Hypothalamus (tissue), 51 donors: Measurements from ENCODE around the gene UHMK1.
"Not testable (repeated sequence)": the region's sequence is repeated elsewhere in the genome, so short reads cannot be mapped to it uniquely, and the experiment has no call there.

Experiments used
- DNase-seq, 51 donors: peaks; one replicate each; lab custom pipeline; 2025; lab: John Stamatoyannopoulos, UW

UHMK1 gene

DNA sequence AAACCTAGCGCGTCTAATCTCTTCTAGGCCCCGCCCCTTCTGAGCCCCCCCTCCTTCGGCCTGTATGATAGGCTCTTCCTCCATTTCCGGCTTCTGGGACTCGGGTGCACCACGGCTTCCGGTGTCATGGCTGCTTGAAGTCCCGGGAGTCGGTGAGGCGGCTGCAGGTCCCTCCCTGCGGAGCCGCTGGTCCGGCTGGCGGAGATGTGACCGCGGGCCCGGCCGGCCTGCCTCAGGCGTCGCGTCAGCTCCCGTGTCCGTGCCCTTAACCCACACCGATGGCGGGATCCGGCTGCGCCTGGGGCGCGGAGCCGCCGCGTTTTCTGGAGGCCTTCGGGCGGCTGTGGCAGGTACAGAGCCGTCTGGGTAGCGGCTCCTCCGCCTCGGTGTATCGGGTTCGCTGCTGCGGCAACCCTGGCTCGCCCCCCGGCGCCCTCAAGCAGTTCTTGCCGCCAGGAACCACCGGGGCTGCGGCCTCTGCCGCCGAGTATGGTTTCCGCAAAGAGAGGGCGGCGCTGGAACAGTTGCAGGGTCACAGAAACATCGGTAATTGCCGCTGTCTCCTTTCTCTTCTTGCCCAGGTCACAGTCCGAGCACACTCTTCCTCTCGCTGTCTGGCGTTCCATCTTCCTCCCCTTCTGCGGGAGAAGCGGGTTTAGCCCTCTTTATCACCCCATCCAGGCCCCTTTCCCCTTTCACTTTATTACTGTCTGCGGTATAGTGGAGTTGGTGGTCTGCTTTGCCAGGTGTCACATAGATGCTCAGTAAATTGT lies at the start of gene UHMK1:
UHMK1 (plus strand) TSS at position 96 of the 773 bp plus-strand sequence; CDS start at position 279, 183 bp downstream.
- peak; percentile 24 to 95 (median 81) for DNase-seq

DNA sequence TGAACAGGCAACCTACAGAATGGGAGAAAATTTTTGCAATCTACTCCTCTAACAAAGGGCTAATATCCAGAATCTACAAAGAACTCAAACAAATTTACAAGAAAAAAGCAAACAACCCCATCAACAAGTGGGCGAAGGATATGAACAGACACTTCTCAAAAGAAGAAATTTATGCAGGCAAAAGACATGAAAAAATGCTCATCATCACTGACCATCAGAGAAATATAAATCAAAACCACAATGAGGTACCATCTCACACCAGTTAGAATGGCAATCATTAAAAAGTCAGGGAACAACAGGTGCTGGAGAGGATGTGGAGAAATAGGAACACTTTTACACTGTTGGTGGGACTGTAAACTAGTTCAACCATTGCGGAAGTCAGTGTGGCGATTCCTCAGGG lies 43.3 kb upstream of the UHMK1 start:
- not testable (repeated sequence) for DNase-seq

DNA sequence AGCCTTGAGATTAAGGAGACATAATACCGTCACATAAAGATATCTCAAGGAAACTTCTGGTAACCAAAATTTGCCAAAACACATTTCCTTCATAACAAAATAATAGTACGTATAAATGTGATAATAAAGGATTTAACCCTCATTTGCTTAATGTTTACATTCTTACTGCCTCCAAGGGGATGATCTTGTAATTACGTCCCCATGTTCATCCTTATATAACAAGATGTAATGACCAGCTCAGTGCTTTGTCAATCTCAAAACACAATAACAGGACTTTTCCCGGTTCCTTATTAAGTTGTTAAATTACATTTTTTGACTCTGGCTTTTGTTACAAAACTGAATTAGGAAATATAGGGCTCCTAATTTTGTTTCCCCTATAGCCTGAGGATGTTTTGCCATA lies 41.3 kb upstream of the UHMK1 start:
- DNase-seq, result no peak

GRCh38 chr1:162458236-162458635 lies 39.4 kb upstream of the UHMK1 start:
- DNase-seq, result no peak

- DNase-seq, result not testable (repeated sequence)
Observed at GRCh38 chr1:162462425-162462824, 35.2 kb upstream of the UHMK1 start.

DNA sequence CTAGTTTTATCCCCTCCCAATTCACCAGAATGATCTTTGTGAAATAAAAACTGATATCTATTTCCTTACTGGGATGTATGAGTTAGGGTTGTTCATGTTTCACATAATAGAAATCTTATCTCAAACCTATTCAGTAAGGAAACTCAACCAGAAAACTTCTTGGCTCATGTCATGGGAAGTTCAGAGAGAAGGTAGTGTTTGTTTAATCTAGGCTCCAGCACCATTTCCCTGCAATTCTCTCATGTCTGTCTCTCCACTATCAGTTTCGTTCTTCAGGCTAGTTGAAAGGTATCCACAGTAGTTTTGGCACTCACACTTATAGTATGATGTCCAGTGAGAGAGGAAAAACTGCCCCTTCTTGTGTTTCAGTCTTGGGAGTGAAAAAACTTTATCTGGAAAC lies 34.6 kb upstream of the UHMK1 start:
- no peak for DNase-seq

DNA sequence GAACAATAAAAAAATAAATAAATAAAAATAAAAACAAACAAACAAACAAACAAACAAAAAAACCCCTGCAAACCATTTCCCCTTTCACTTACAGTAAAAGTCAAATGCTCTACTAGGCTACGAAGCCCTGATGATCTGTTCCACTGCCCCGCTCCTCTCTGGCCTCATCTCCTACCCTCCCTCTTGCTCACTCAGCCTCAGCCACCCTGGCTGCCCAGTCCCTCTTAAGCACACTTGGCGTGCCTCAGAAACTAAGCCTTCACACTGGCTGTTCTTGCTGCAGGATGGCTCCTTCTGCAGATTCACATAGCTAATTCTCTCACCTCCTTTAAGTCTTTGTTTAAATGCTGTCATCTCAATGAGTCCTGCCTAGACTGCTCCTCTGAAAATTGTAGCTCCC lies 30.8 kb upstream of the UHMK1 start:
- no peak for DNase-seq

- no peak for DNase-seq
Observed at GRCh38 chr1:162470216-162470615, 27.4 kb upstream of the UHMK1 start.

DNA sequence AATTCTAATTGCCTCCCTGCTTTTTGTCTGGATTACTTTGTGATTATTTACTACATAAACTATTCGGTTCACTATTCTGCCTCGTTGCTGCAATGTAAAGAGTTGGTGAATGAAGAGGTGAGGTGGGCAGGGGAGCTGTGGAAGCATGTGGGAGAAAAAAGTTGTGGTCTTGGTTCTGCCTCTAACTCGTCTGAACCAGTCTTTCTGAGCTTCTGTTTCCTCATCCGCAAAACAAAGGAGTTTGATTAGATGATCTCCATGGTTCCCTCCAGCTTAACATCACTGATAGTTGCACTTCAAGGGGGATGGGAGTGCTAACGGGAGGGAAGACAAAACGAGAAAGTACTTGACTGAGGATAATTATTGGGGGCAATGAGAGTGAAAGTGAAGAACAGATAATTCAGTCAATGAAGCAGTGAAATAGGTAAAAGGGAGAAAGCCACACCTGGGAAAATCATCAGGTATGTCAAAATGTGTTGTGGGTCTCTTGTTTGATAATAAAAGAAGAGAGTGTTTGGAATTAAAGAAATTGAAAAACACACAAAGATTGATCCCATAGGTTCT lies 26.2 kb upstream of the UHMK1 start:
- no peak for DNase-seq

- peak in 18 of 51 donors; percentile 1 to 48 (median 10) for DNase-seq
Observed at GRCh38 chr1:162475089-162475488, 22.5 kb upstream of the UHMK1 start.

- DNase-seq, result no peak
Observed at GRCh38 chr1:162475539-162476185, 22.0 kb upstream of the UHMK1 start.

DNA sequence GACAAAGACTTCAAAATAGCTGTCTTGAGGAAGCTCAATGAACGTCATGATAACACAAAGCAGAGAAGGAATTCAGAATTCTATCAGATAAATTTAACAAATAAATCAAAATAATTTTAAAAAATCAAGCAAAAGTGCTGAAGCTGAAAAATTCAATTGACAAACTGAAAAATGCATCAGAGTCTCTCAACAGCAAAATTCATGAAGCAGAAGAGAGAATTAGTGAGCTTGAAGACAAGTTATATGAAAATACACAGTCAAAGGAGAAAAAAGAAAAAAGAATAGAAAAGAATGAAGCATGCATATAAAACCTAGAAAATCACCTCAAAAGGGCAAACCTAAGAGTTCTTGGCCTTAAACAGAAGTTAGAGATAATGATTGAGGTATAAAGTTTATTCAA lies 21.0 kb upstream of the UHMK1 start:
- no peak for DNase-seq

- DNase-seq, result no peak
Observed at GRCh38 chr1:162485236-162485635, 12.4 kb upstream of the UHMK1 start.

DNA sequence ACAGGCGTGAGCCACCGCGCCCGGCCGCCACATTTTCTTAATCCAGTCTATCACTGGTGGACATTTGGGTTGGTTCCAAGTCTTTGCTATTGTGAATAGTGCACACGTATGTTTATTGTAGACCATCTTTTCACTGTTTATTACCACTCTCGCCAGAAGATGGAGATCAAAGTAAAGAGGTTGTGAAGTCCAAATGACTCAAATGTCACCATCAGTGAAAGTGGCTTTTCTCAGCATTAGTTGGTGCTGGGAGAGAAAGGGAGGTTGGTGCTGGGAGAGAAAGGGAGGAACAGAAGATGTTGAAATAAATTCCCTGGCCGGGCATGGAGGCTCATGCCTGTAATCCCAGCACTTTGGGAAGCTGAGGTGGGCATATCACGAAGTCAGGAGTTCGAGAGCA lies 10.4 kb upstream of the UHMK1 start:
- DNase-seq, result no peak

DNA sequence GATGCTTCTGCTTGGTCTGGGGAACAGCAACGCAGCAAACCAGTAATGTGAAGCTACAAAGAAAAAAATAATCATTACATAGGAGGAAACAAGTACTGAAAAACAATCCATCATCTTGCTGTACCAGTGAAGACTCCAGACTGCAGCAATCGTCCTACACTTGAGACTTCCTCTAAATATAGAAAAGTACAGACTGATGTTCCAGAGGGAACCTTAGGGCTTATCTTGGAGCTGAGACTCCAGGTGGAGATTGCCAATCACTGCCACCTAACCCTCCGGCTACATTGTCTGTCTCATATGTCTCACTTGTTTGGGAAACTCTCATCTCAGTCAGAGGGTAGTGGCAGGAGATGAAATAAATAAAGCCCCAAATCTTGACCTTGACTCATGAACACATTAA lies 9.4 kb upstream of the UHMK1 start:
- DNase-seq, result no peak

GRCh38 chr1:162495531-162496233 lies 1.9 kb upstream of the UHMK1 start:
- DNase-seq, result not testable (repeated sequence)

DNA sequence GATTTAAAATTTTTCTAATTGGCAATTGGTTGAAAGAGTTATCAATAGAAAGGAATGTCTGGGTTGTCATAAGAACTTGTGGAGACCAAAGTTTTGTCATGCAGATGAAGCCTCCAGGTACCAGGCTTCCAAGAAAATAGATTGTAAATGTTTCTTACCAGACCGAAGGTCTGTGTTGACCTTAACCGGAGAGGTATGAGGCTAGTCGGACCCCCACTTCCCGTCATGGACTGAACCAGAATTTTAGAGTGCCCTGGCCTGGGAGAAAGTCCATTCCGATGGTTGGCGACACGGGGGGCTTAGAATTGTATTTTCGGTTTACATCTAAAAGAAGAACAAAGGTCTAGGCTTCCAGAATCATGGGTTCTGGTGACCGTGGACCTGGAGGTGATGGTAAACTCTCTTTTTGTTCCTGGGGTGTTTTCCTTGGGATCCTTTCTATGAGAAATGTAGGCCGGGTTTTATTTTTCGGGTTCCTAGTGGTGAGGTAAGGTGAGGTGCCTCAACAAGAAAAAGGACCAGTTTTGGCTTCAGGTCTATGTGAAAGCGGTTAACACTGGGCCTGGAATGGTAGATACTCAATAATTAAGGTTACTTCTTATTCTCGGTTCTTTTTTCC lies 405 bp upstream of the UHMK1 start:
- DNase-seq, result no peak

DNA sequence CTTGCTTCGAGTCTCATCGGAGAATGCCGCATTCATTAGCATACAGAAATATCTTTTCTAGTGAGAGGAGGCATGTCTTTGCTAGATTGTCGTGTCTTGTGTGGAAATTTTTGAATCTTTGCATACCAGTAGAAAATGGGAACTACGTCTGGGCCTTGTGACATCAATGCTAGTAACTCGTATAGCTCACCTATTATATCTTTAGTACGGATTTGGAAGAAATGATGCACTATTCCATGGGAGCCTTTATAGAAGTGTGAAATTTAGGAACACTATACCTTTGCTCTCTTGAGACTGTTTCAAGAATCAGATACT lies 835 bp downstream of the UHMK1 start:
- DNase-seq, result no peak

DNA sequence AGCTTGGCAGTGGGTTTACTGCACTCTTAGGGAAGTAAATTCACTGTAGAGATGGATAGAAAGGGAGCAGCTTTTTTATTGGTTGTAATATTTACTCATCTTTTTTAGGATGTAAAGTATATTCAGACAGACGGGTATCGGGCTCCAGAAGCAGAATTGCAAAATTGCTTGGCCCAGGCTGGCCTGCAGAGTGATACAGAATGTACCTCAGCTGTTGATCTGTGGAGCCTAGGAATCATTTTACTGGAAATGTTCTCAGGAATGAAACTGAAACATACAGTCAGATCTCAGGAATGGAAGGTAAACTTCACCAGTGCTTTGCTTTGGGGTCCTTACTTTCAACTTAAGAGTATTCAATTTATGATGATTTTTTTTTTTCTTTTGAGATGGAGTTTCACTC lies 3.2 kb downstream of the UHMK1 start:
- DNase-seq, result no peak

- no peak for DNase-seq
Observed at GRCh38 chr1:162502077-162502476, 4.5 kb downstream of the UHMK1 start.

DNA sequence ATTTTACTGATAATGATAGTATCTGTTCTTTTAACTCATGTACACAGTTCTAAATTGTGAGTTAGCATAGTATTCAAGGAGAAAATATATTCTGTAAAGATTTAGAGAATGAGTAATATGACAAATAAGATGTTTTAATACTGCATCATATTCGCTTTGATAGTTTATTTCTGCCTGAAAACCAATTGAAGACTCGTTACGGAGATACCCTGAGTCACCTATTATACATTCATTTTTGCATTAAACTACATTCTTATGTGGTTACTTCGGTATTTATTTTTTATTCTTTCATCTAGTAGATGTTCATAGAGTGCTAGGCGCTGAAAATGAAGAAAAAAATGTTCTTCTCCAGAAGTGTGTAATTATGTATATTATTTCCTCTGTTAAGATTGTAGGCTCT lies 5.3 kb downstream of the UHMK1 start:
- no peak for DNase-seq
